ENCODE results near the gene CCDC92. TPM values are rescaled to one million over a fixed set of nuclear protein-coding genes. Genes with fewer than 3 reads are reported as not detected.
A peak's percentile ranks its signal among the peaks of the same experiment; 100 is the strongest.

CCDC92 gene
- total and polyA plus RNA-seq, 2 of the 13 experiments (the other 11 are each of a cell fraction or from before 2014, with no cell fraction given) = 5.4 to 14.7 TPM

GRCh38 chr12:123972457-123973401 lies at the start of gene CCDC92, which contains the start of gene ZNF664 (continued):
- TF ChIP-seq, protein P1, sequence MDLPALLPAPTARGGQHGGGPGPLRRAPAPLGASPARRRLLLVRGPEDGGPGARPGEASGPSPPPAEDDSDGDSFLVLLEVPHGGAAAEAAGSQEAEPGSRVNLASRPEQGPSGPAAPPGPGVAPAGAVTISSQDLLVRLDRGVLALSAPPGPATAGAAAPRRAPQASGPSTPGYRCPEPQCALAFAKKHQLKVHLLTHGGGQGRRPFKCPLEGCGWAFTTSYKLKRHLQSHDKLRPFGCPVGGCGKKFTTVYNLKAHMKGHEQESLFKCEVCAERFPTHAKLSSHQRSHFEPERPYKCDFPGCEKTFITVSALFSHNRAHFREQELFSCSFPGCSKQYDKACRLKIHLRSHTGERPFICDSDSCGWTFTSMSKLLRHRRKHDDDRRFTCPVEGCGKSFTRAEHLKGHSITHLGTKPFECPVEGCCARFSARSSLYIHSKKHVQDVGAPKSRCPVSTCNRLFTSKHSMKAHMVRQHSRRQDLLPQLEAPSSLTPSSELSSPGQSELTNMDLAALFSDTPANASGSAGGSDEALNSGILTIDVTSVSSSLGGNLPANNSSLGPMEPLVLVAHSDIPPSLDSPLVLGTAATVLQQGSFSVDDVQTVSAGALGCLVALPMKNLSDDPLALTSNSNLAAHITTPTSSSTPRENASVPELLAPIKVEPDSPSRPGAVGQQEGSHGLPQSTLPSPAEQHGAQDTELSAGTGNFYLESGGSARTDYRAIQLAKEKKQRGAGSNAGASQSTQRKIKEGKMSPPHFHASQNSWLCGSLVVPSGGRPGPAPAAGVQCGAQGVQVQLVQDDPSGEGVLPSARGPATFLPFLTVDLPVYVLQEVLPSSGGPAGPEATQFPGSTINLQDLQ (CRISPR knock-in tag; IDR thresholded peaks at IDR 0.05) = no peak
- TF ChIP-seq ZNF431 (CRISPR knock-in tag; IDR thresholded peaks at IDR 0.05; ENCODE audit: borderline replicate concordance, low read depth) (no peak), POLR2AphosphoS5 (IDR thresholded peaks at IDR 0.05; ENCODE audit: low read depth, low read length) (peak; percentile 72), ZNF512B (CRISPR knock-in tag; IDR thresholded peaks at IDR 0.05; ENCODE audit: borderline replicate concordance) (no peak), ZNF747 (CRISPR knock-in tag; IDR thresholded peaks at IDR 0.05; ENCODE audit: borderline replicate concordance) (no peak), HNF4G (IDR thresholded peaks at IDR 0.05; ENCODE audit: borderline replicate concordance, low read depth, low read length) (peak; percentile 38; the same call in 1 of the 2 replicates), HNF4G (CRISPR knock-in tag; IDR thresholded peaks at IDR 0.05; ENCODE audit: borderline replicate concordance, low read depth) (no peak; the same call in 1 of the 2 replicates), CCDC6 (CRISPR knock-in tag; IDR thresholded peaks at IDR 0.05) (no peak), ZNF260 (CRISPR knock-in tag; IDR thresholded peaks at IDR 0.05; ENCODE audit: borderline replicate concordance, low read depth) (no peak), PRMT3 (CRISPR knock-in tag; IDR thresholded peaks at IDR 0.05; ENCODE audit: borderline replicate concordance, low read depth) (no peak), REPIN1 (CRISPR knock-in tag; IDR thresholded peaks at IDR 0.05; ENCODE audit: borderline replicate concordance, low read depth) (no peak)
- TF ChIP-seq, protein P2, sequence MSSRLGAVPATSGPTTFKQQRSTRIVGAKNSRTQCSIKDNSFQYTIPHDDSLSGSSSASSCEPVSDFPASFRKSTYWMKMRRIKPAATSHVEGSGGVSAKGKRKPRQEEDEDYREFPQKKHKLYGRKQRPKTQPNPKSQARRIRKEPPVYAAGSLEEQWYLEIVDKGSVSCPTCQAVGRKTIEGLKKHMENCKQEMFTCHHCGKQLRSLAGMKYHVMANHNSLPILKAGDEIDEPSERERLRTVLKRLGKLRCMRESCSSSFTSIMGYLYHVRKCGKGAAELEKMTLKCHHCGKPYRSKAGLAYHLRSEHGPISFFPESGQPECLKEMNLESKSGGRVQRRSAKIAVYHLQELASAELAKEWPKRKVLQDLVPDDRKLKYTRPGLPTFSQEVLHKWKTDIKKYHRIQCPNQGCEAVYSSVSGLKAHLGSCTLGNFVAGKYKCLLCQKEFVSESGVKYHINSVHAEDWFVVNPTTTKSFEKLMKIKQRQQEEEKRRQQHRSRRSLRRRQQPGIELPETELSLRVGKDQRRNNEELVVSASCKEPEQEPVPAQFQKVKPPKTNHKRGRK (CRISPR knock-in tag; IDR thresholded peaks at IDR 0.05) = no peak
- TF ChIP-seq, protein P3, sequence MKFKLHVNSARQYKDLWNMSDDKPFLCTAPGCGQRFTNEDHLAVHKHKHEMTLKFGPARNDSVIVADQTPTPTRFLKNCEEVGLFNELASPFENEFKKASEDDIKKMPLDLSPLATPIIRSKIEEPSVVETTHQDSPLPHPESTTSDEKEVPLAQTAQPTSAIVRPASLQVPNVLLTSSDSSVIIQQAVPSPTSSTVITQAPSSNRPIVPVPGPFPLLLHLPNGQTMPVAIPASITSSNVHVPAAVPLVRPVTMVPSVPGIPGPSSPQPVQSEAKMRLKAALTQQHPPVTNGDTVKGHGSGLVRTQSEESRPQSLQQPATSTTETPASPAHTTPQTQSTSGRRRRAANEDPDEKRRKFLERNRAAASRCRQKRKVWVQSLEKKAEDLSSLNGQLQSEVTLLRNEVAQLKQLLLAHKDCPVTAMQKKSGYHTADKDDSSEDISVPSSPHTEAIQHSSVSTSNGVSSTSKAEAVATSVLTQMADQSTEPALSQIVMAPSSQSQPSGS (CRISPR knock-in tag; IDR thresholded peaks at IDR 0.05) = no peak
- TF ChIP-seq, protein P4, sequence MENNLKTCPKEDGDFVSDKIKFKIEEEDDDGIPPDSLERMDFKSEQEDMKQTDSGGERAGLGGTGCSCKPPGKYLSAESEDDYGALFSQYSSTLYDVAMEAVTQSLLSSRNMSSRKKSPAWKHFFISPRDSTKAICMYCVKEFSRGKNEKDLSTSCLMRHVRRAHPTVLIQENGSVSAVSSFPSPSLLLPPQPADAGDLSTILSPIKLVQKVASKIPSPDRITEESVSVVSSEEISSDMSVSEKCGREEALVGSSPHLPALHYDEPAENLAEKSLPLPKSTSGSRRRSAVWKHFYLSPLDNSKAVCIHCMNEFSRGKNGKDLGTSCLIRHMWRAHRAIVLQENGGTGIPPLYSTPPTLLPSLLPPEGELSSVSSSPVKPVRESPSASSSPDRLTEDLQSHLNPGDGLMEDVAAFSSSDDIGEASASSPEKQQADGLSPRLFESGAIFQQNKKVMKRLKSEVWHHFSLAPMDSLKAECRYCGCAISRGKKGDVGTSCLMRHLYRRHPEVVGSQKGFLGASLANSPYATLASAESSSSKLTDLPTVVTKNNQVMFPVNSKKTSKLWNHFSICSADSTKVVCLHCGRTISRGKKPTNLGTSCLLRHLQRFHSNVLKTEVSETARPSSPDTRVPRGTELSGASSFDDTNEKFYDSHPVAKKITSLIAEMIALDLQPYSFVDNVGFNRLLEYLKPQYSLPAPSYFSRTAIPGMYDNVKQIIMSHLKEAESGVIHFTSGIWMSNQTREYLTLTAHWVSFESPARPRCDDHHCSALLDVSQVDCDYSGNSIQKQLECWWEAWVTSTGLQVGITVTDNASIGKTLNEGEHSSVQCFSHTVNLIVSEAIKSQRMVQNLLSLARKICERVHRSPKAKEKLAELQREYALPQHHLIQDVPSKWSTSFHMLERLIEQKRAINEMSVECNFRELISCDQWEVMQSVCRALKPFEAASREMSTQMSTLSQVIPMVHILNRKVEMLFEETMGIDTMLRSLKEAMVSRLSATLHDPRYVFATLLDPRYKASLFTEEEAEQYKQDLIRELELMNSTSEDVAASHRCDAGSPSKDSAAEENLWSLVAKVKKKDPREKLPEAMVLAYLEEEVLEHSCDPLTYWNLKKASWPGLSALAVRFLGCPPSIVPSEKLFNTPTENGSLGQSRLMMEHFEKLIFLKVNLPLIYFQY (CRISPR knock-in tag; IDR thresholded peaks at IDR 0.05; ENCODE audit: borderline replicate concordance) = no peak; the same call in 1 of the 2 replicates

Data from HepG2 (cell line).